Fibroblast of lung (primary cell): Measurements from ENCODE around the gene FLNB. TPM values are rescaled to one million over a fixed set of nuclear protein-coding genes. Genes with fewer than 3 reads are reported as not detected.

Experiments
- DNase-seq, 2 donors: peaks; one replicate each; pipeline versions ENCODE4 v3.0.0 to v3.0.0-alpha.2; 2010; ENCODE audit warnings: low read depth in 2 of 2
- H2AFZ ChIP-seq: 2 replicates; pipeline ENCODE4 v1.5.1; 2012; ENCODE audit warnings: low read length, control low read depth, inconsistent platforms
- H3K27ac ChIP-seq: 2 replicates; pipeline ENCODE4 v1.5.1; 2011; ENCODE audit warnings: low read length, control low read depth; ENCODE audit not compliant: insufficient read depth
- H3K27me3 ChIP-seq: 2 replicates; pipeline ENCODE4 v1.5.1; 2011; ENCODE audit warnings: mild to moderate bottlenecking, low read length; ENCODE audit not compliant: control insufficient read depth, insufficient read depth
- H3K36me3 ChIP-seq: 2 replicates; pipeline ENCODE4 v1.5.1; 2011; ENCODE audit warnings: low read length; ENCODE audit not compliant: control insufficient read depth, insufficient read depth
- H3K4me1 ChIP-seq: 2 replicates; pipeline ENCODE4 v1.5.1; 2011; ENCODE audit warnings: low read length; ENCODE audit not compliant: control insufficient read depth, insufficient read depth; ENCODE audit errors: extremely low read depth
- H3K4me2 ChIP-seq: 2 replicates; pipeline ENCODE4 v1.5.1; 2011; ENCODE audit warnings: low read length, control low read depth; ENCODE audit not compliant: insufficient read depth; ENCODE audit errors: extremely low read depth
- H3K4me3 ChIP-seq, 4 experiments: fragments of 200-600 bp in 1 of 4; sonication (generic) in 1 of 4; replicated peaks in 1 of 4; 2 replicates each; pipeline ENCODE4 v1.5.1; 2011 to 2016; ENCODE audit warnings: low read length in 4 of 4, low read depth in 3 of 4, mild to moderate bottlenecking in 3 of 4, control low read depth in 2 of 4, inconsistent platforms in 1 of 4, mixed read lengths in 1 of 4; ENCODE audit not compliant: insufficient read depth in 1 of 4; ENCODE audit errors: control extremely low read depth in 1 of 4
- H3K79me2 ChIP-seq: 2 replicates; pipeline ENCODE4 v1.5.1; 2012; ENCODE audit warnings: mild to moderate bottlenecking, low read length, inconsistent platforms; ENCODE audit not compliant: control insufficient read depth, insufficient read depth
- H3K9ac ChIP-seq: 2 replicates; pipeline ENCODE4 v1.5.1; 2011; ENCODE audit warnings: mild to moderate bottlenecking, low read length, control low read depth; ENCODE audit not compliant: insufficient read depth
- H3K9me3 ChIP-seq: 2 replicates; pipeline ENCODE4 v1.5.1; 2012; ENCODE audit warnings: low read depth, low read length; ENCODE audit not compliant: control insufficient read depth, insufficient read depth
- H4K20me1 ChIP-seq: 2 replicates; pipeline ENCODE4 v1.5.1; 2011; ENCODE audit warnings: low read length; ENCODE audit not compliant: control insufficient read depth, insufficient read depth; ENCODE audit errors: extremely low read depth
- EZH2 ChIP-seq: IDR thresholded peaks from 2 replicates; pipeline ENCODE4 v1.5.1; 2012; ENCODE audit warnings: low read length, control low read depth, mild to moderate bottlenecking; ENCODE audit errors: missing control alignments
- polyA plus RNA-seq, 2 donors: library from polyadenylated mRNA; depleted of rRNA in 1 of 2; stranded (reverse) in 1 of 2; unstranded in 1 of 2; fragments of >200 nt; gene quantifications; 2 replicates each; pipeline ENCODE4 v1.2.1, GENCODE V29; 2011 to 2012; ENCODE audit warnings: missing spikeins in 1 of 2
- total RNA-seq: library from RNA; depleted of rRNA; stranded (reverse); fragments of >200 nt; gene quantifications from 2 replicates; pipeline ENCODE4 v1.2.1, GENCODE V29; 2014
- TF ChIP-seq, protein P1 (sequence below), 2 donors: IDR thresholded peaks in 1 of 2; conservative IDR thresholded peaks in 1 of 2; 1 replicate in 1 of 2; 2 replicates in 1 of 2; pipeline ENCODE4 v1.5.1; 2011 to 2012; ENCODE audit warnings: low read length in 2 of 2, control low read depth in 1 of 2, inconsistent platforms in 1 of 2, low read depth in 1 of 2, mild to moderate bottlenecking in 1 of 2

Gene FLNB
- total and polyA plus RNA-seq, 2 donors (not counting 1 experiment from before 2014, with no cell fraction given) = 81.7 to 105 TPM

DNA sequence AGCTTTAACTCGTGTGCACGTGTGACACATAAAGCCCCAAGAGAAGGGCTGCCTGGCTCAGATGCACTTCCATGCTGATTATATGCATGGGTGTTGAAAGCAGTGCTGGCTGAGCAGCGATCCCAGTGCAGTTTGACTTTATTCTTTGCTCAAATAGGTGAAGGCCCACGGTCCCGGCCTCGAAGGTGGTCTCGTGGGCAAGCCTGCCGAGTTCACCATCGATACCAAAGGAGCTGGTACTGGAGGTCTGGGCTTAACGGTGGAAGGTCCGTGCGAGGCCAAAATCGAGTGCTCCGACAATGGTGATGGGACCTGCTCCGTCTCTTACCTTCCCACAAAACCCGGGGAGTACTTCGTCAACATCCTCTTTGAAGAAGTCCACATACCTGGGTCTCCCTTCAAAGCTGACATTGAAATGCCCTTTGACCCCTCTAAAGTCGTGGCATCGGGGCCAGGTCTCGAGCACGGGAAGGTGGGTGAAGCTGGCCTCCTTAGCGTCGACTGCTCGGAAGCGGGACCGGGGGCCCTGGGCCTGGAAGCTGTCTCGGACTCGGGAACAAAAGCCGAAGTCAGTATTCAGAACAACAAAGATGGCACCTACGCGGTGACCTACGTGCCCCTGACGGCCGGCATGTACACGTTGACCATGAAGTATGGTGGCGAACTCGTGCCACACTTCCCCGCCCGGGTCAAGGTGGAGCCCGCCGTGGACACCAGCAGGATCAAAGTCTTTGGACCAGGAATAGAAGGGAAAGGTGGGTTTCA is 114.9 kb downstream of the FLNB start:
- no peaks in the 10 kb centered on the region for H3K79me2 ChIP-seq
- TF ChIP-seq, protein P1, sequence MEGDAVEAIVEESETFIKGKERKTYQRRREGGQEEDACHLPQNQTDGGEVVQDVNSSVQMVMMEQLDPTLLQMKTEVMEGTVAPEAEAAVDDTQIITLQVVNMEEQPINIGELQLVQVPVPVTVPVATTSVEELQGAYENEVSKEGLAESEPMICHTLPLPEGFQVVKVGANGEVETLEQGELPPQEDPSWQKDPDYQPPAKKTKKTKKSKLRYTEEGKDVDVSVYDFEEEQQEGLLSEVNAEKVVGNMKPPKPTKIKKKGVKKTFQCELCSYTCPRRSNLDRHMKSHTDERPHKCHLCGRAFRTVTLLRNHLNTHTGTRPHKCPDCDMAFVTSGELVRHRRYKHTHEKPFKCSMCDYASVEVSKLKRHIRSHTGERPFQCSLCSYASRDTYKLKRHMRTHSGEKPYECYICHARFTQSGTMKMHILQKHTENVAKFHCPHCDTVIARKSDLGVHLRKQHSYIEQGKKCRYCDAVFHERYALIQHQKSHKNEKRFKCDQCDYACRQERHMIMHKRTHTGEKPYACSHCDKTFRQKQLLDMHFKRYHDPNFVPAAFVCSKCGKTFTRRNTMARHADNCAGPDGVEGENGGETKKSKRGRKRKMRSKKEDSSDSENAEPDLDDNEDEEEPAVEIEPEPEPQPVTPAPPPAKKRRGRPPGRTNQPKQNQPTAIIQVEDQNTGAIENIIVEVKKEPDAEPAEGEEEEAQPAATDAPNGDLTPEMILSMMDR (conservative IDR thresholded peaks at IDR 0.05 in 1 of 2, IDR thresholded peaks at IDR 0.05 in 1 of 2; ENCODE audit: low read depth in 1 of 2, low read length in 2 of 2) = no peak
- TF ChIP-seq EZH2 = no peak
- H2AFZ ChIP-seq = no peak overlapping the region
- no peaks in the 10 kb centered on the region for H3K4me1 ChIP-seq
- H3K9me3 ChIP-seq = no peaks in the 10 kb centered on the region
- H3K9ac ChIP-seq = no peak overlapping the region
- no peak overlapping the region for H3K4me2 ChIP-seq
- H4K20me1 ChIP-seq = no peaks in the 10 kb centered on the region
- no peak overlapping the region for H3K27ac ChIP-seq
- H3K4me3 ChIP-seq = no peak overlapping the region
- H3K27me3 ChIP-seq = no peaks in the 10 kb centered on the region
- H3K36me3 ChIP-seq = peaks cover 23% of the 10 kb centered on the region
- no peak for DNase-seq

DNA sequence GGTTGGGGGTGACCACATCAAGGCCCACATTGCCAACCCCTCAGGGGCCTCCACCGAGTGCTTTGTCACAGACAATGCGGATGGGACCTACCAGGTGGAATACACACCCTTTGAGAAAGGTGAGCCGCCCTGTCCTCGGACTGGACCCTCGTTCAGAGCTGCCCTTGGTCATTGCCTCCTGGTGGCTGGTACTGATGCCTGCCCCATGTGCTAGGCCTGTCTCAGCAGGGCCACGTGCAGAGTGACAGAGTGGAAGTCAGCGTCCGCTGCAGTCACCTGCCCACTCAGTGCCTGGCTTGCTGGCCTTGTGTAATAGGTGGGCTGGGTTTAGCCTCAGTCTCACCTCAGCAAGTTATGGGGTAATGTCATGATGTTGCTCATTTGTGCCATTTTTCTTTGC is 116.2 kb downstream of the FLNB start:
- H3K9me3 ChIP-seq = no peaks in the 10 kb centered on the region
- no peak overlapping the region for H3K4me3 ChIP-seq
- H3K36me3 ChIP-seq = peaks cover 22% of the 10 kb centered on the region
- no peaks in the 10 kb centered on the region for H4K20me1 ChIP-seq
- H3K9ac ChIP-seq = no peak overlapping the region
- DNase-seq = no peak
- H2AFZ ChIP-seq = no peak overlapping the region
- no peaks in the 10 kb centered on the region for H3K79me2 ChIP-seq
- H3K4me2 ChIP-seq = no peak overlapping the region
- H3K27ac ChIP-seq = no peak overlapping the region
- no peaks in the 10 kb centered on the region for H3K27me3 ChIP-seq
- TF ChIP-seq, protein P1 (conservative IDR thresholded peaks at IDR 0.05 in 1 of 2, IDR thresholded peaks at IDR 0.05 in 1 of 2; ENCODE audit: low read depth in 1 of 2, low read length in 2 of 2) = no peak
- no peaks in the 10 kb centered on the region for H3K4me1 ChIP-seq

DNA sequence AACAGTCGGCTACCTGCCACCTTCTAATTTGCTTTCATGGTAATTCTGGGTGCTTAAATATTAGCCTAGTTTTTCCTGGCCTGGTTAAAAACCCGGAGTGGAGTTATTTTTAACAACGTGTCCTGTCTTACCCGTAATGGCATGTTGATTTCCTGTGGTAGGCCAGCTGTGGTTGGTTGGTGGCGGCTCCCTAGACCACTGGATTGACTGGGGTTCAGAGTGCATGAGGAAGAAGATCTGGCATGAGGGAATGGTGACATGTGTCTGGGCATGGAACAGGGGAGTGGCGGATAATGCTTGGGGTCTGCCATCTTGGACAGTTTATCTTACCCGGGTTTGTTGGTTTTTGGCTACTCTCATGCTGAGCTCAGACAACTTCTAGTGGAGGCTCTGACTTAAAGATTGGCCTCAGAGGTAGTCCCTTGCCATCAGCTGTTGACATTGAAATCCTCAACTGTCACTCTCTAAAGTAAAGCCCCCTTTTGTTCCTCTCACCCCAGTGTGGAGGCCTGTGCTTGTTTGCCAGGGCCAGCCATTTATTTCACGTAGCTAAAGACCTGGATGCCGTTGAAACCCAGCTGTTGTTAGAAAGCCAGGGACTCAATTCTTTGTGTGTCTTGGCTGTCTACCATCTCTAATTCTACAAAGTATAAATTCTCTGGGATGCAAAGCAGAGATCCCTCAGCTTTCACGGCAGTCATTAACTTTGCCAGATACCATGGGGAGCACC is 121.0 kb downstream of the FLNB start:
- no peak for DNase-seq
- no peaks in the 10 kb centered on the region for H4K20me1 ChIP-seq

More for the DNA sequence above, 121.0 kb downstream of the FLNB start:
- Histone ChIP-seq H3K4me2 (no peak overlapping the region), H2AFZ (no peak overlapping the region), H3K9ac (no peak overlapping the region), H3K9me3 (no peaks in the 10 kb centered on the region), H3K27ac (no peak overlapping the region), H3K79me2 (no peaks in the 10 kb centered on the region), H3K4me3 (no peak overlapping the region), H3K27me3 (no peaks in the 10 kb centered on the region), H3K4me1 (no peaks in the 10 kb centered on the region), H3K36me3 (peaks cover 10% of the 10 kb centered on the region)
- TF ChIP-seq, protein P1 (conservative IDR thresholded peaks at IDR 0.05 in 1 of 2, IDR thresholded peaks at IDR 0.05 in 1 of 2; ENCODE audit: low read depth in 1 of 2, low read length in 2 of 2) = no peak
